ENCODE data around the gene VSNL1. TPM values are rescaled to one million over a fixed set of nuclear protein-coding genes. Genes with fewer than 3 reads are reported as not detected.

Gene VSNL1
- total RNA-seq, 1 donor from 2014 or later: 10.4 TPM

GRCh38 chr2:17625446-17625845 lies 85.0 kb downstream of the VSNL1 start:
- no peak for ATAC-seq
- intact Hi-C loops (cut with DNase I): no loop called here

DNA sequence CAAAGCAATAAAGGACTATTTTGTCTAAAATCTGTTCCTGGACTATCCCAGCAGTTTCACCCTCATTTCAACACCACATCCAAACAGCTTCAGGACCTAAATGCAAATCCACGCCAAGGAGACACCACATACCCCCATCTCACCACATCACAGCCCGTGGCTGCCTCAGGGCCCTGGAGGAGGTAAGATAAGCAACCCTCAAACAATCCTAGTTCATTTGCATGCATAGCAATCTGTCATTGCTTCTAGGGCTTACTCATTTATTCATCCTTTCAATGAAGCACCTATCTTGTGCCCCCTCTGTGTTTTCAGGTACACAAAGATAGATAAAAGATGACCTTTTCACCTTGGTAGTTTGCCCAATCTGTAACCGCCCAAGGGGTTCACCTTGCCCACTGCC lies 86.5 kb downstream of the VSNL1 start:
- intact Hi-C loops (cut with DNase I): no loop called here
- no peak for DNase-seq (ENCODE audit: missing footprints)
- no peak for ATAC-seq

More at GRCh38 chr2:17625446-17625845, 85.0 kb downstream of the VSNL1 start:
- no peak for DNase-seq (ENCODE audit: missing footprints)

GRCh38 chr2:17627434-17627833 lies 86.9 kb downstream of the VSNL1 start:
- ATAC-seq: no peak
- intact Hi-C loops (cut with DNase I): no loop called here

GRCh38 chr2:17628349-17629261 lies 88.1 kb downstream of the VSNL1 start:
- intact Hi-C loops (cut with DNase I): no loop called here
- no peak for ATAC-seq

More at GRCh38 chr2:17627434-17627833, 86.9 kb downstream of the VSNL1 start:
- no peak for DNase-seq (ENCODE audit: missing footprints)

GRCh38 chr2:17630089-17630488 lies 89.6 kb downstream of the VSNL1 start:
- intact Hi-C loops (cut with DNase I): no loop called here
- DNase-seq (ENCODE audit: missing footprints) (no peak), ATAC-seq (no peak)

More at GRCh38 chr2:17628349-17629261, 88.1 kb downstream of the VSNL1 start:
- DNase-seq (ENCODE audit: missing footprints): no peak

GRCh38 chr2:17634997-17635396 lies 94.5 kb downstream of the VSNL1 start:
- ATAC-seq: no peak
- no peak for DNase-seq (ENCODE audit: missing footprints)
- intact Hi-C loops (cut with DNase I): no loop called here

- intact Hi-C loops (cut with DNase I): no loop called here
- DNase-seq (ENCODE audit: missing footprints) (no peak), ATAC-seq (no peak)
Measured at GRCh38 chr2:17636257-17636656, 95.8 kb downstream of the VSNL1 start.

DNA sequence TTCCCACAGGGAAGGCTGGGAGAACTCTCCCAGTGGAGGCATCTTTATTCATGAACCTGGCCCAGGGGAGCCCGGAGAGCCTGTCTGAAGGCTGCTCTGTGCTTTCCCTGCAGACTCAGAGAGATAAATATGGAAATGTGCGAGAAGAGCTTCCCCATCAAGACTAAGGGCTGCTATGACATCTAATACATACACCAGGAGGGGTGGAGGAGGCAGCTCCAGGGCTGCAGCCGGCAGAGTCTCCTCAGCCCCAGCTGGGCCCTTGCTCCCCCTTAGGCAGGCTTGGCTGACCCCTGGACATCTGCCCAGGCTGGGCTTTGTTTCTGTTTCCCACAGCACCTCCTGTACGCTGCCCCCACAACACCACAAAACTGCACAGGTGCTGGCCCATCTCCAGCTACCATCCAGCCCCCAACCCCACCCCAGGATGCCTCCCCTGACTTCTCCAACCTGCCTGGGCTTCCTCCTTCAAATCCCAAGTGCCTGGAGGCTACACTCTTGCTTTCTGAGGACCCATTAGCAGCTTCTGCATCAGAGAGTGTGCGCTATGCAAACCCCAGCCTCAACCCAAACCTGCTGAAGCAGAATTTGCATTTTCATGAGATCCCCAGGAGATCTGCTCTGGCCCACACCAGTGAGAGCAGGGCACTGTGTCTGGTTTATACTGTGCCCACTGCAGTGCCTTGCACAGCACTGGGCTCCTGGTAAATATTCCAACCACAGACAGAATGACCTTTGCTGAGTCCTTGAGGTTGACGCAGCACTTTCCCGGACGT lies 96.8 kb downstream of the VSNL1 start:
- intact Hi-C loops (cut with DNase I): no loop called here
- ATAC-seq (no peak), DNase-seq (ENCODE audit: missing footprints) (no peak)

DNA sequence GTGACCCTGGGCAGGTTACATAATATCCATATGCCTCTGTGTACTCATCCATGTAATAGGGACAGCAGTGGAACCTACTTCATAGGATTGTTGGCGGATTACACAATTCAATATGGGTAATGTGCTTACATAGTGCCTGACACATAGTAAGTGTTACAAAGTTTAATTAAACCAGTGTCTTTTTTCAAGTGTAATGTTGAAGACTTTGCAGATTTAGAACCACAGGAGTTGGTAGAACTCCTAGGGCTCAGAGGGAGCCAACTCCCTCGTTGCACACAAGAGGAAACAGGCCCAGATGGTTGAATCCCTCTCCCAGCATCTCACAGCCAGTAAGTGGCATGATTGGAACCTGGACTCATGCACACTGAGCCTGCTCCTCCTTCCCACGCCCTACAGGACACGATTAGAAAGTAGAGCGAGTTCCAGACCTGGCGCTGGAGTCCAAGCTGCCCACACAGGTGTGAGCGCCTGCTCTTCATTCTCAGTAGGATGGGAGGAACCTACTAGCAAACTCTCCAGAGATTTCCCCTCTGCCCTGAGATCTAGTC lies 97.8 kb downstream of the VSNL1 start:
- intact Hi-C loops (cut with DNase I): no loop called here
- DNase-seq (ENCODE audit: missing footprints): no peak
- ATAC-seq: no peak

DNA sequence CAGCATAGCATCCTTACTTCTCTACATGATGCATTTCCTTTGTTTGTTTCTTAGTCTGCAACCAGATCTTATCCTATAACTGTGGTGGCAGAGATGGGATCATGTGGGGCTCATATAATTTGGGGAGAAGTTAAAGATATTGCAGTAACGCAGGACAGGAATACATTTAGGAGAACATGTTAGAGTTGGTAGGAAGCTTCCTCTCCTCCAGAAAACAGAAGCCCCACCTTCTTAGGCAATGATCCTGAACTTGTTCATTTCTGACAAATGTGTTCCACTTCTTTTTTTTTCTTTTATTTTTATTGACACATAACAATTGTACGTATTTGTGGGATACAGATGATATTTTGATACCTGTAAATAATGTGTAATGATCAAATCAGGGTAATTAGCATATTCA lies 99.9 kb downstream of the VSNL1 start:
- DNase-seq (ENCODE audit: missing footprints): no peak
- intact Hi-C loops (cut with DNase I): loop anchor here (10.0 kb wide), 1 partner anchor 96 kb away; the partner anchor contains the start of gene VSNL1
- no peak for ATAC-seq

DNA sequence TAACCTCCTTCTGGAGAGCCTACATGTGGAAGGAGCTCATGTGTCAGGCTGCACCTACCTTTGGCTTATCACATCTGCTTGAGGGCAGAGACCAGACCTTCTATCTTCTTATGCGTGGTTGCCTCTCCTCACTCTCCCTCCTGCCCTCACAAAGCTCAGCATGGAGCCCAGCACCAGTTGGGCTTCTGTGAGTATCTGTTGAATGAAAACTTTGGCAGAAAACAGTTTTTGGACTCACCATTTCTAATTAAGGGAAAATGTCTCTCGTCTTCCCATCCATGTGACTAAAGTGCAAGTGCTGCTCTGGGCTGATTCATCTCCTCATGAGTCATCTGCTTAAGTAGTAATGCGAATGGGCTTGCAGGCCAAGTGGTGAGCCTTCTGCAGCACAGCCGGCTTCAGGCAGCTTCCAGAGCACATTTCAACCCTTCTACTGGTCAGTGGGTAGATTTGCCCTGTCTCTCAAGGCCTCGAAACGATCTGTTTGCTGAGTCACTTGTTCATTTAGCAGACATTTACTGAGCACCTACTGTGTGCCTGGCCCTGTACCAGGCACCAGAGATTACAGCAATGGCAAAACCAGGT lies 102.6 kb downstream of the VSNL1 start:
- intact Hi-C loops (cut with DNase I): loop anchor here (10.0 kb wide), 1 partner anchor 98 kb away; the partner anchor contains the start of gene VSNL1
- ATAC-seq: peak; percentile 45
- no peak for DNase-seq (ENCODE audit: missing footprints)

- DNase-seq (ENCODE audit: missing footprints) (no peak), ATAC-seq (no peak)
- intact Hi-C loops (cut with DNase I): loop anchor here (10.0 kb wide), 1 partner anchor 100 kb away; the partner anchor contains the start of gene VSNL1
Measured at GRCh38 chr2:17644997-17645720, 104.7 kb downstream of the VSNL1 start.

DNA sequence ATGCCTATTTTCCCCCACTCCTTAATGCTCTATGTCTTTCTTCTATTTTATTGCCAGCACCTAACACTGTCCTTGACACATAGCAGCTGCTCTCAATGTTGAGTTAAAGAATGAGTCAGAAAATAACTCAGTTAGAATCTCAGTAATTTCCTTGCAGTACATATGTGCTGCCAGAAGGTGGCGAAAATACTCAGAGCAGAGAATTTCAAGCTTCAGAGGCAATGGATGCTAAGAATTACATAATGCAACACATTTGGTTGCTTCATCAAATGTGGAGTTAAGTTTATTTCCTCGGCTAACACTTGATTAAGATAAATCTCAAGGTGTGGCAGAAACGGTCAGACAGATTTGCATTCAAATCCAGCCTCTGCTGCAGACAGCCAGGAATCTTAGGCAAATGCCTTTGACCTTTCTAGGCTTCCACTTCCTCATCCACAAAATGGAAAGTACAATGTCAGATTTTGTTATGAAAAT lies 105.6 kb downstream of the VSNL1 start:
- ATAC-seq: peak; percentile 60
- intact Hi-C loops (cut with DNase I): loop anchor here (1.0 to 10.0 kb wide), 2 partner anchors 26 to 101 kb away; partner anchors contain the start of gene VSNL1
- no peak for DNase-seq (ENCODE audit: missing footprints)

DNA sequence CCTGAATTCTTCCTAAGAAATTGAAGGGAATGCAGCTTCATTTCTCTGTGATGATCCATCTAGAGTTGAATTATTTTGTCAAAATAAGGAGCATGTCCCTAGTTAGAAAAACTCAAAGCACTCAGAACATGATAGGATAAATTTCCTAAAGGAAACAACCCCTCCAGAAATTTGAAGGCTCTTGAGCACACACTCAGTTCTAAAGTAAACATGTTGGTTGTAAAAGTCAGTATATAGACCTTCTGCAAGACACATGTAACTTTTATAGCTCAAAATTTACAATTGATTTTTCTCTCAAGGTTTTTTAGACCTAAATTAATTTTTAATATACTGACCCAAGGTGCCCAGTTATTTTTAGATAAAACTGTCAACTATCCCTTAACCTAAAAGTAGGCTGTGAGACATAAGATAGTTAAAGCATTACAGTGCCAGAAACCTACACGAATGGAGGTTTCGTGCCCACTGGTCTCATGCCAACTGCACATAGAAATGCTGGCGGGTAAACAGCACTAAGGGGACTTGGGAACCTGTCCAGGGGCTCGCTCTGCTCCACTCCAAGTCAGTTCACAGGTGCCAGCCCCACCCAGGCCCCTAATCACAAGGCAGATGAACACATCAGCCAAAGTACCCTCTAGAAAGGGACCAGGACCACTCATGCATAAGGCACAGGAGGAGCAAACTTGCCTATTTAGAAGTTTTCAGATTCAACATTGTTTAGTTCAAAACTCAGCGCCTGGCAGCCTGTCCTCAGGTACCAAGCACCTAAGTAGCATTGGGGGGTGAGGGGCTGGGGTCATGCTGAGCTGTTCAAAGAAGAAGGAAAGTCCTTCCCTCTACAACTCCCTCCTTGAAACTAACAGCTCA lies 106.6 kb downstream of the VSNL1 start:
- intact Hi-C loops (cut with DNase I): loop anchor here (1.0 to 10.0 kb wide), 2 partner anchors 27 to 102 kb away; partner anchors contain the start of gene VSNL1
- DNase-seq (ENCODE audit: missing footprints) (no peak), ATAC-seq (no peak)

- intact Hi-C loops (cut with DNase I): loop anchor here (10.0 kb wide), 1 partner anchor 104 kb away; the partner anchor contains the start of gene VSNL1
- ATAC-seq (no peak), DNase-seq (ENCODE audit: missing footprints) (no peak)
Measured at GRCh38 chr2:17648581-17648980, 108.1 kb downstream of the VSNL1 start.

DNA sequence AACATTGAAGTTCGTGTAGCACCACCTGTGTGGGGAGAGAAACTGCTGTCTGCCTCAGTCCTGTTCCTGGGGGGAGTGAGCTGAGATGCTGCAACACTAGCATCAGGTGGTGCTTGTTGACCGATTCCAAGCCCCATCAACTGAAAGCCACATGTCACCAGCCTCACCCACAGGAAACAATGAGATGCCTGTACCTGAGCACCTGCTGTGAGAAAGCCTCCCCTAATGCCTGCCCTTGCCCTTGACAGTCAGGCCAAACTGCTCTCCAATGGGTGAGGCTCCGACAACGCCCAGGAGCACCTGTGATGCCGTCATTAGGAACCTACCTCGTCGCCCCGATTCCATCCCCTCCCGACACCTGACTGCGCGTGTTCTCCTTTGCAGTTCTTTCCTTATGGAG lies 108.5 kb downstream of the VSNL1 start:
- intact Hi-C loops (cut with DNase I): loop anchor here (10.0 kb wide), 1 partner anchor 104 kb away; the partner anchor contains the start of gene VSNL1
- no peak for ATAC-seq

More for the DNA sequence above, 108.5 kb downstream of the VSNL1 start:
- no peak for DNase-seq (ENCODE audit: missing footprints)
